ENCODE results near the gene TGM4.

Gene TGM4

GRCh38 chr3:44957986-44958385 is 83.6 kb downstream of the TGM4 start:
- no peak for DNase-seq

- no peak for DNase-seq
Observed at GRCh38 chr3:44958386-44958785, 84.0 kb downstream of the TGM4 start.

- DNase-seq, result no peak
Observed at GRCh38 chr3:44960387-44961026, 86.1 kb downstream of the TGM4 start.

GRCh38 chr3:44961888-44962287 is 87.5 kb downstream of the TGM4 start:
- no peak for DNase-seq

GRCh38 chr3:44962621-44963393 is 88.4 kb downstream of the TGM4 start:
- no peak for DNase-seq

- DNase-seq, result no peak
Observed at GRCh38 chr3:44963571-44964325, 89.3 kb downstream of the TGM4 start.

All from midbrain (tissue), 1 donor.